HepG2 (cell line): ENCODE results near the gene GPR55. TPM values are rescaled to one million over a fixed set of nuclear protein-coding genes. Genes with fewer than 3 reads are reported as not detected.

Experiments
- ATAC-seq: fragments of 200-7000 bp; cut with Tn5 transposase; 3 replicates; pipeline ENCODE4 v1.9.1; 2020; ENCODE audit warnings: mild to moderate bottlenecking, moderate library complexity
- BruUV-seq: library from RNA; stranded (reverse); fragments of 400-500 nt; replicated peaks from 2 replicates; lab custom pipeline; 2021; lab: Mats Ljungman, UMichigan
- CTCF ChIA-PET: fragments of 300-600 bp; formaldehyde crosslinking; extraction: SDS; loops from one replicate; lab custom pipeline; 2021; ENCODE audit warnings: low total read pairs, inconsistent platforms, low intra/inter-chr PET ratio; lab: Yijun Ruan, JAX
- POLR2A ChIA-PET: fragments of 350-600 bp; sonication (Branson Sonifier 250); formaldehyde crosslinking; loops from one replicate; lab custom pipeline; 2020; ENCODE audit warnings: antibody characterized with exemption, inconsistent platforms; lab: Yijun Ruan, JAX
- DNase-seq: peaks from one replicate; pipeline ENCODE4 v3.0.0-alpha.2; 2015; ENCODE audit warnings: low spot score
- FAIRE-seq: peaks from 3 replicates; lab custom pipeline; 2011; peaks lifted over from hg19 to GRCh38; lab: Jason Lieb, UNC
- H2AFZ ChIP-seq: one replicate; pipeline ENCODE4 v1.6.1; 2011; ENCODE audit warnings: low read length, inconsistent platforms
- H3K27ac ChIP-seq: fragments of 300-600 bp; 3 replicates; pipeline ENCODE4 v1.8.0; 2011; ENCODE audit warnings: mixed run types, mild to moderate bottlenecking, mixed read lengths, low read length, inconsistent platforms; ENCODE audit not compliant: insufficient read depth; ENCODE audit errors: extremely low read length
- H3K27me3 ChIP-seq, 2 experiments: fragments of 200-600 bp in 1 of 2; 2 replicates in 1 of 2; 3 replicates in 1 of 2; pipeline versions ENCODE4 v1.6.0 to v1.8.0; 2011; ENCODE audit warnings: low read length in 2 of 2, mild to moderate bottlenecking in 2 of 2, moderate library complexity in 2 of 2, inconsistent platforms in 1 of 2; ENCODE audit not compliant: insufficient read depth in 2 of 2, control insufficient read depth in 1 of 2
- H3K36me3 ChIP-seq, 2 experiments: fragments of 200-600 bp in 1 of 2; replicated peaks in 1 of 2; 2 replicates in 1 of 2; 3 replicates in 1 of 2; pipeline versions ENCODE4 v1.5.1 to v1.8.0; 2011; ENCODE audit warnings: low read length in 2 of 2, inconsistent platforms in 1 of 2; ENCODE audit not compliant: insufficient read depth in 2 of 2, control insufficient read depth in 1 of 2
- H3K4me1 ChIP-seq: 2 replicates; pipeline ENCODE4 v1.5.1; 2012; ENCODE audit warnings: low read length, inconsistent platforms; ENCODE audit not compliant: insufficient read depth
- H3K4me2 ChIP-seq: 2 replicates; pipeline ENCODE4 v1.6.0; 2011; ENCODE audit warnings: low read depth, low read length, inconsistent platforms
- H3K4me3 ChIP-seq, 3 experiments: fragments of 200-600 bp in 1 of 3; sonication (generic), shearing (Covaris generic) in 1 of 3; replicated peaks in 1 of 3; 2 replicates each; pipeline ENCODE4 v1.5.1; 2011 to 2016; ENCODE audit warnings: low read length in 3 of 3, inconsistent platforms in 2 of 3, low read depth in 2 of 3, mild to moderate bottlenecking in 2 of 3, control low read depth in 1 of 3, mixed read lengths in 1 of 3; ENCODE audit not compliant: insufficient read depth in 1 of 3
- H3K79me2 ChIP-seq: one replicate; pipeline ENCODE4 v1.6.1; 2011; ENCODE audit warnings: low read length, inconsistent platforms; ENCODE audit not compliant: insufficient read depth
- H3K9ac ChIP-seq: 2 replicates; pipeline ENCODE4 v1.6.0; 2011; ENCODE audit warnings: mild to moderate bottlenecking, low read depth, low read length, inconsistent platforms; ENCODE audit not compliant: insufficient read depth
- H3K9me3 ChIP-seq: 2 replicates; pipeline ENCODE4 v1.5.1; 2012; ENCODE audit warnings: mild to moderate bottlenecking, low read length
- H4K20me1 ChIP-seq: 2 replicates; pipeline ENCODE4 v1.6.0; 2011; ENCODE audit warnings: inconsistent platforms, mild to moderate bottlenecking, low read length, moderate library complexity; ENCODE audit not compliant: insufficient read depth
- CBX5 ChIP-seq: sonication (generic); formaldehyde crosslinking; IDR thresholded peaks from 2 replicates; pipeline ENCODE4 v1.4.0; 2020; ENCODE audit warnings: missing genetic modification reagents, borderline replicate concordance
- ELF1 ChIP-seq: sonication (generic); formaldehyde crosslinking; IDR thresholded peaks from 2 replicates; pipeline ENCODE4 v1.4.0; 2020; ENCODE audit warnings: missing genetic modification reagents
- GPBP1L1 ChIP-seq: sonication (generic); formaldehyde crosslinking; IDR thresholded peaks from 2 replicates; pipeline ENCODE4 v1.5.0; 2020; ENCODE audit warnings: mild to moderate bottlenecking, missing genetic modification reagents
- KDM1A ChIP-seq: IDR thresholded peaks from 2 replicates; pipeline ENCODE4 v1.6.1; 2016; ENCODE audit warnings: missing compliant biosample characterization
- NCOA2 ChIP-seq: sonication (generic); formaldehyde crosslinking; IDR thresholded peaks from 2 replicates; pipeline ENCODE4 v1.8.0; 2022; ENCODE audit warnings: inconsistent platforms
- RFX3 ChIP-seq: IDR thresholded peaks from 2 replicates; pipeline ENCODE4 v1.6.1; 2016; ENCODE audit warnings: missing biosample characterization, missing genetic modification reagents
- ZFP41 ChIP-seq: sonication (generic); formaldehyde crosslinking; IDR thresholded peaks from 2 replicates; pipeline ENCODE4 v1.4.0; 2020; ENCODE audit warnings: mild to moderate bottlenecking, missing genetic modification reagents, borderline replicate concordance
- ZNF619 ChIP-seq: sonication (generic); formaldehyde crosslinking; IDR thresholded peaks from 2 replicates; pipeline ENCODE4 v1.4.0; 2020; ENCODE audit warnings: mild to moderate bottlenecking, missing genetic modification reagents
- WGBS: methylation state at CpG from one replicate; pipeline ENCODE4 v1.1.6; 2017; ENCODE audit warnings: low lambda C conversion rate; 5-methylcytosine and 5-hydroxymethylcytosine counted together
- in situ Hi-C: cut with HindIII; loops from 2 replicates; pipeline ENCODE4 v1.10.0; 2017; ENCODE audit warnings: low pct_unique_long_range_greater_than_20kb; ENCODE audit not compliant: extremely low pct_ligation_motif_present
- intact Hi-C: fragments of 100-400 bp; cut with micrococcal nuclease; formaldehyde crosslinking; loops from one replicate; pipeline ENCODE4 v1.10.0; 2022; ENCODE audit not compliant: unreplicated experiment
- polyA plus RNA-seq, 8 experiments: library from polyadenylated mRNA; depleted of rRNA in 3 of 8; stranded (reverse) in 7 of 8; unstranded in 1 of 8; fragments of >200 nt; fragmentation: Illumina TruSeq in 4 of 8; extraction: Trizol in 4 of 8; gene quantifications; 2 replicates each; pipeline versions ENCODE4 v1.2.1 to v1.2.3, GENCODE V29; 2011 to 2016; ENCODE audit warnings: low read depth in 4 of 8, missing spikeins in 1 of 8, mixed read lengths in 1 of 8; ENCODE audit not compliant: insufficient read depth in 1 of 8
- total RNA-seq, 5 experiments: library from RNA; depleted of rRNA; stranded (reverse); fragments of >200 nt; fragmentation: Illumina TruSeq; extraction: Trizol; gene quantifications; 2 replicates each; pipeline ENCODE4 v1.2.3, GENCODE V29; 2016; ENCODE audit warnings: low read depth in 1 of 5

Gene GPR55
- total and polyA plus RNA-seq, 2 of the 13 experiments (the other 11 are each of a cell fraction or from before 2014, with no cell fraction given), result not detected

DNA sequence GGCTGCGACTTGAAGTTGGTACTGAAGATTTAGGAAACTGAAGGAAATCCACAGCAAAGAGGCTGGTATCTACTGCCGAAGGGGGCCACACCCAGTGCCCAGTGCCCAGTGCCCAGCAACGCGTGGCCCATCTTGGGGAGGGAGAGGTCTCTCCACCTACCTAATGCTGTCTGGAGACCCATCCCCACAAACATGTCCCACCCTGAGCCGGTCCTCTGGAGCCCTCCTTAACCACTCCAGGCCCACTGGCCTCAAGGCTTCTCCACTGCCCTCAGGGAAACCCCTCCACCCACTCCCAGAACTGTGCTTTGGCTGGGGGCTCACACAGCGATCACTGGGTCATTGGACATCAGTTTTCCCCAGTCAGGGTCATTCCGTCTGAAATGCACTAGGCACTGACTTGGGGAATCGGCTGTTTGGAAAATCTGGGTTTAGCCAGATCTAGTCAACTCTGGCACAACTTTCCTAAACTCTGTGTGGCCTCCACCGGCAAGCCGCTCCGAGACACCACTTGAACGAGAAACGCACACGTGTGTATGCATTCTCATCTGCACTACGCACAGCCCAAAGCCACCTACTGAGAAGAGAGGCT is 20.1 kb downstream of the GPR55 start:
- Histone ChIP-seq H3K4me1 (peaks cover 24% of the 10 kb centered on the region), H3K27me3 (peaks cover 9 to 72% of the 10 kb centered on the region in 2 experiments; a peak in 4 of 5 replicates), H3K4me3 (no peak overlapping the region), H3K79me2 (no peaks in the 10 kb centered on the region), H4K20me1 (no peaks in the 10 kb centered on the region), H3K9me3 (no peaks in the 10 kb centered on the region), H3K4me2 (peak overlapping the region; percentile 41), H3K27ac (no peak overlapping the region), H3K36me3 (no peaks in the 10 kb centered on the region), H3K9ac (no peak overlapping the region), H2AFZ (no peak overlapping the region)
- CTCF ChIA-PET, result interaction anchor here (0.7 kb wide), 1 partner anchor 148 kb away, joined by 3 read pairs; no protein-coding TSS in a partner anchor
- FAIRE-seq, result no peak
- no peak for ATAC-seq
- in situ Hi-C loops, result loop anchor here (5.0 kb wide), 1 partner anchor 82 kb away; no protein-coding TSS in a partner anchor
- TF ChIP-seq ELF1, result no peak
- no peak for TF ChIP-seq KDM1A (CRISPR knock-in tag)
- TF ChIP-seq CBX5 (CRISPR knock-in tag), result no peak
- TF ChIP-seq NCOA2 (CRISPR knock-in tag), result no peak
- TF ChIP-seq ZNF619 (CRISPR knock-in tag), result no peak
- no peak for TF ChIP-seq GPBP1L1
- no peak for TF ChIP-seq RFX3 (CRISPR knock-in tag)
- TF ChIP-seq ZFP41 (CRISPR knock-in tag), result no peak
- 19% methylated on average over 11 of the region's 15 CpGs for WGBS
- no TSS peak for BruUV-seq
- POLR2A ChIA-PET, result interaction anchor here (1.8 kb wide), 1 partner anchor 148 kb away, joined by 6 read pairs; no protein-coding TSS in a partner anchor
- no peak for DNase-seq
- intact Hi-C loops, result loop anchor here (5.0 kb wide), 1 partner anchor 32 kb away; no protein-coding TSS in a partner anchor
